GM18526 (cell line): ENCODE measurements around the gene GRIK4.

ENCODE experiments used
- POLR2A ChIP-seq: IDR thresholded peaks from 3 replicates; pipeline ENCODE4 v1.6.1; 2011; ENCODE audit not compliant: insufficient read length; ENCODE audit errors: extremely low read depth

Gene GRIK4

GRCh38 chr11:120857508-120857907 is 346.0 kb downstream of the GRIK4 start:
- no peak for TF ChIP-seq POLR2A

- TF ChIP-seq POLR2A = no peak
Measured at GRCh38 chr11:120858740-120859139, 347.2 kb downstream of the GRIK4 start.

- no peak for TF ChIP-seq POLR2A
Measured at GRCh38 chr11:120859552-120860295, 348.2 kb downstream of the GRIK4 start.

GRCh38 chr11:120863359-120863758 is 351.8 kb downstream of the GRIK4 start:
- TF ChIP-seq POLR2A = no peak

- no peak for TF ChIP-seq POLR2A
Measured at GRCh38 chr11:120867024-120867423, 355.5 kb downstream of the GRIK4 start.

- TF ChIP-seq POLR2A = no peak
Measured at GRCh38 chr11:120867531-120867930, 356.0 kb downstream of the GRIK4 start.

GRCh38 chr11:120867988-120868387 is 356.4 kb downstream of the GRIK4 start:
- TF ChIP-seq POLR2A = no peak

GRCh38 chr11:120869097-120869496 is 357.5 kb downstream of the GRIK4 start:
- TF ChIP-seq POLR2A = no peak

- no peak for TF ChIP-seq POLR2A
Measured at GRCh38 chr11:120869516-120870011, 358.0 kb downstream of the GRIK4 start.

GRCh38 chr11:120871194-120871593 is 359.6 kb downstream of the GRIK4 start:
- TF ChIP-seq POLR2A = no peak

GRCh38 chr11:120871924-120872323 is 360.4 kb downstream of the GRIK4 start:
- TF ChIP-seq POLR2A = no peak

GRCh38 chr11:120873966-120874735 is 362.6 kb downstream of the GRIK4 start:
- TF ChIP-seq POLR2A = no peak

- no peak for TF ChIP-seq POLR2A
Measured at GRCh38 chr11:120875986-120876385, 364.4 kb downstream of the GRIK4 start.

GRCh38 chr11:120877746-120878365 is 366.3 kb downstream of the GRIK4 start:
- no peak for TF ChIP-seq POLR2A

- no peak for TF ChIP-seq POLR2A
Measured at GRCh38 chr11:120878781-120879180, 367.2 kb downstream of the GRIK4 start.
